Body of pancreas (tissue), 4 donors: ENCODE data around the gene LYSET.

ENCODE experiments used
- POLR2A ChIP-seq, 3 donors: fragments of 450-650 bp; IDR thresholded peaks; one replicate each; pipeline ENCODE4 v1.6.1; 2016; ENCODE audit warnings: antibody characterized with exemption in 3 of 3, mild to moderate bottlenecking in 2 of 3
- TF ChIP-seq, protein P1 (sequence below), 7 experiments: fragments of 450-650 bp in 4 of 7; fragments of 200-600 bp in 3 of 7; sonication (generic) in 3 of 7; IDR thresholded peaks; one replicate each; pipeline ENCODE4 v1.5.1; 2016 to 2019; ENCODE audit warnings: antibody characterized with exemption in 7 of 7

DNA sequence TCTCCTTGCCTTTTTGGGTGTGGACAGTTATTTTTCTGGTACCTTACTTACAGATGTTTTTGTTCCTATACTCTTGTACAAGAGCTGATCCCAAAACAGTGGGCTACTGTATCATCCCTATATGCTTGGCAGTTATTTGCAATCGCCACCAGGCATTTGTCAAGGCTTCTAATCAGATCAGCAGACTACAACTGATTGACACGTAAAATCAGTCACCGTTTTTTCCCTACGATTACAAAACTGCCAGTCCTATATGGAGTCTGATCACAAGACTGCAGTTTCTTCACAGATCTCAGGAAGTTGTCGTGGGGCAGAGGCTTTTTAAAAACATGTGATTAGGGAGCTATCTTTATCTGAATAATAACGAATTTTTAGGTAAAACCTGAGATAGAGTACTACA, 1.3 kb downstream of the LYSET start:
- TF ChIP-seq, protein P1, sequence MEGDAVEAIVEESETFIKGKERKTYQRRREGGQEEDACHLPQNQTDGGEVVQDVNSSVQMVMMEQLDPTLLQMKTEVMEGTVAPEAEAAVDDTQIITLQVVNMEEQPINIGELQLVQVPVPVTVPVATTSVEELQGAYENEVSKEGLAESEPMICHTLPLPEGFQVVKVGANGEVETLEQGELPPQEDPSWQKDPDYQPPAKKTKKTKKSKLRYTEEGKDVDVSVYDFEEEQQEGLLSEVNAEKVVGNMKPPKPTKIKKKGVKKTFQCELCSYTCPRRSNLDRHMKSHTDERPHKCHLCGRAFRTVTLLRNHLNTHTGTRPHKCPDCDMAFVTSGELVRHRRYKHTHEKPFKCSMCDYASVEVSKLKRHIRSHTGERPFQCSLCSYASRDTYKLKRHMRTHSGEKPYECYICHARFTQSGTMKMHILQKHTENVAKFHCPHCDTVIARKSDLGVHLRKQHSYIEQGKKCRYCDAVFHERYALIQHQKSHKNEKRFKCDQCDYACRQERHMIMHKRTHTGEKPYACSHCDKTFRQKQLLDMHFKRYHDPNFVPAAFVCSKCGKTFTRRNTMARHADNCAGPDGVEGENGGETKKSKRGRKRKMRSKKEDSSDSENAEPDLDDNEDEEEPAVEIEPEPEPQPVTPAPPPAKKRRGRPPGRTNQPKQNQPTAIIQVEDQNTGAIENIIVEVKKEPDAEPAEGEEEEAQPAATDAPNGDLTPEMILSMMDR (IDR thresholded peaks at IDR 0.05), result no peak
- no peak for TF ChIP-seq POLR2A (IDR thresholded peaks at IDR 0.05)
